H1 (cell line): ENCODE data around the gene CD63. TPM values are rescaled to one million over a fixed set of nuclear protein-coding genes. Genes with fewer than 3 reads are reported as not detected.

Source experiments
- HDAC2 ChIP-seq, 2 experiments: fragments of 300-600 bp in 1 of 2; sonication (generic) in 1 of 2; IDR thresholded peaks; 2 replicates each; pipeline ENCODE4 v1.6.1; 2011 to 2012; ENCODE audit warnings: low read depth in 2 of 2, low read length in 2 of 2, mild to moderate bottlenecking in 2 of 2, moderate library complexity in 2 of 2, borderline replicate concordance in 1 of 2, inconsistent platforms in 1 of 2
- polyA plus RNA-seq, 7 experiments: library from polyadenylated mRNA; depleted of rRNA in 3 of 7; stranded (reverse) in 5 of 7; unstranded in 2 of 7; fragments of >200 nt in 5 of 7; fragments of 200-250 nt in 2 of 7; gene quantifications; 1 replicate in 5 of 7; 2 replicates in 1 of 7; 4 replicates in 1 of 7; pipeline versions ENCODE4 v1.2.1 to v1.2.3, GENCODE V29; 2011 to 2013; ENCODE audit warnings: missing spikeins in 2 of 7, mixed read lengths in 2 of 7
- total RNA-seq: library from RNA; stranded (reverse); fragmentation: NEBNext Ultra II Directional; extraction: Animal tissue kit (Norgen Biotek cat#: 25700); gene quantifications from 2 replicates; pipeline ENCODE4 v1.2.1, GENCODE V29; 2021

The CD63 gene
- total and polyA plus RNA-seq, 2 of the 8 experiments (the other 6 are each of a cell fraction or from before 2014, with no cell fraction given): 440 to 526 TPM

DNA sequence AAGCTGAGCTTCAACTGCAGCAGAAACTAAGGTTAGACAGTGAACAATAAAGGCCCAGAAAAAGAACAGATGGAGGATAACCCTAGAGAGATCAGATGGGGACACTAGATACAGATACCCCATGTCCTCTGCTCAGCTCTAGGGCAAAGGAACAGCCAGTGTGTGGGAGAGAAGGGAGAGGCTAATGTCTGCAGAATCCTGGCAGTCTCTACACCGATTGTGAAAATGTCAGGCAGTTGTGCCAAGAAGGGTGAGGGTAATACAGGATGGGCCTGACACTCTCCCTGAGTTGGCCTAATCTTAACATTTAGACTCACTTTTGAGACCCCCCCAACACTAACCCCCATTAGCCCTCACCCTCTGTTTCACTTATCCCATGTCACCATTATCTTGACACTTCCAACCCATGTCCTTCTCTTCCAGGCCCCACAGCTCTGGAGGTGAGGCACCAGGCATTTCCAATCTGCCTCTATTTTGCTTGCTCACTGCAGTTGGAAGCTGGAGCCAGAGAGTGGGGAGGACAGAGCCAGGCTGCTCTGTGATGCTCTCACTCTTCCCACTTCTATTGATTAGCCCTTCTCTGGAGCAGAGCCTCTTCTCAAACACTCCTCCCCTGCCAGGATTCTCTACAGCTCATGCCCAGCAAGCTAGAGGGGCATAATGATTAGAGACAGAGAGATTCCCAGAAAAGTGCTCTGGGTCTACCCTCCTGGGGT, 16.0 kb downstream of the CD63 start (continued):
- TF ChIP-seq HDAC2 (IDR thresholded peaks at IDR 0.05; ENCODE audit: borderline replicate concordance in 1 of 2, low read depth in 2 of 2, low read length in 2 of 2): no peak
